ENCODE data around the gene NXPH2.
"Not testable (repeated sequence)": the region's sequence is repeated elsewhere in the genome, so short reads cannot be mapped to it uniquely, and the experiment has no call there.

The NXPH2 gene

GRCh38 chr2:138708682-138709241, 71.4 kb downstream of the NXPH2 start:
- no peak for ATAC-seq
- no peak for DNase-seq

- ATAC-seq (no peak), DNase-seq (no peak)
Observed at GRCh38 chr2:138707392-138708074, 72.7 kb downstream of the NXPH2 start.

GRCh38 chr2:138703242-138703641, 76.9 kb downstream of the NXPH2 start:
- no peak for DNase-seq
- no peak for ATAC-seq

GRCh38 chr2:138700716-138701115, 79.5 kb downstream of the NXPH2 start:
- DNase-seq, result no peak
- ATAC-seq, result no peak

- DNase-seq, result no peak
- ATAC-seq, result no peak
Observed at GRCh38 chr2:138699421-138699820, 80.8 kb downstream of the NXPH2 start.

GRCh38 chr2:138698428-138698827, 81.8 kb downstream of the NXPH2 start:
- DNase-seq, result no peak

GRCh38 chr2:138691667-138692066, 88.5 kb downstream of the NXPH2 start:
- ATAC-seq (no peak), DNase-seq (no peak)

More at GRCh38 chr2:138698428-138698827, 81.8 kb downstream of the NXPH2 start:
- ATAC-seq, result no peak

GRCh38 chr2:138689705-138690104, 90.5 kb downstream of the NXPH2 start:
- ATAC-seq (peak; percentile 81), DNase-seq (no peak)

- no peak for ATAC-seq
- DNase-seq, result no peak
Observed at GRCh38 chr2:138682163-138682562, 98.0 kb downstream of the NXPH2 start.

- ATAC-seq (no peak), DNase-seq (no peak)
Observed at GRCh38 chr2:138677221-138677620, 103.0 kb downstream of the NXPH2 start.

GRCh38 chr2:138676619-138677021, 103.6 kb downstream of the NXPH2 start:
- DNase-seq, result no peak
- ATAC-seq, result no peak

GRCh38 chr2:138671566-138671965, 108.6 kb downstream of the NXPH2 start:
- ATAC-seq (no peak), DNase-seq (no peak)

- DNase-seq (no peak), ATAC-seq (no peak)
Observed at GRCh38 chr2:138670734-138671133, 109.5 kb downstream of the NXPH2 start.

GRCh38 chr2:138665937-138666336, 114.3 kb downstream of the NXPH2 start:
- no peak for ATAC-seq

GRCh38 chr2:138658187-138658894, 121.8 kb downstream of the NXPH2 start:
- ATAC-seq, result no peak

More at GRCh38 chr2:138665937-138666336, 114.3 kb downstream of the NXPH2 start:
- no peak for DNase-seq

GRCh38 chr2:138654146-138654545, 126.0 kb downstream of the NXPH2 start:
- ATAC-seq, result no peak
- DNase-seq, result no peak

More at GRCh38 chr2:138658187-138658894, 121.8 kb downstream of the NXPH2 start:
- no peak for DNase-seq

GRCh38 chr2:138652378-138652777, 127.8 kb downstream of the NXPH2 start:
- no peak for ATAC-seq
- no peak for DNase-seq

GRCh38 chr2:138649571-138649970, 130.6 kb downstream of the NXPH2 start:
- DNase-seq (no peak), ATAC-seq (no peak)

- DNase-seq (no peak), ATAC-seq (no peak)
Observed at GRCh38 chr2:138648606-138649005, 131.6 kb downstream of the NXPH2 start.

GRCh38 chr2:138644776-138645175, 135.4 kb downstream of the NXPH2 start:
- not testable (repeated sequence) for DNase-seq, ATAC-seq

GRCh38 chr2:138640921-138641676, 139.1 kb downstream of the NXPH2 start:
- no peak for ATAC-seq
- no peak for DNase-seq

- DNase-seq, result no peak
- no peak for ATAC-seq
Observed at GRCh38 chr2:138637686-138638085, 142.5 kb downstream of the NXPH2 start.

- no peak for ATAC-seq
- DNase-seq, result no peak
Observed at GRCh38 chr2:138637061-138637460, 143.1 kb downstream of the NXPH2 start.

Data from stimulated activated naive CD8-positive, alpha-beta T cell treated with anti-CD3 and anti-CD28 coated beads, Interleukin-15, Interleukin-2, amounts not matched to agents 100 U/mL and 50 U/mL, for 24 hours (primary cell).